Esophagus squamous epithelium (tissue), 5 donors: Measurements from ENCODE around the gene IQSEC1. TPM values are rescaled to one million over a fixed set of nuclear protein-coding genes. Genes with fewer than 3 reads are reported as not detected.

Source experiments
- DNase-seq: peaks from one replicate; lab custom pipeline; 2025; lab: John Stamatoyannopoulos, UW
- H3K27ac ChIP-seq, 4 donors: fragments of 200-600 bp; sonication (generic); one replicate each; pipeline ENCODE4 v1.5.1; 2016 to 2019; ENCODE audit warnings: mild to moderate bottlenecking in 1 of 4
- H3K27me3 ChIP-seq, 4 donors: fragments of 200-600 bp; sonication (generic); 1 replicate in 3 of 4; 2 replicates in 1 of 4; pipeline versions ENCODE4 v1.5.1 to v1.6.0; 2017 to 2021; ENCODE audit warnings: antibody characterized with exemption in 1 of 4
- H3K36me3 ChIP-seq, 3 donors: fragments of 200-600 bp; sonication (generic); one replicate each; pipeline ENCODE4 v1.5.1; 2016 to 2019
- H3K4me1 ChIP-seq, 3 donors: fragments of 200-600 bp; sonication (generic); one replicate each; pipeline ENCODE4 v1.5.1; 2017 to 2019
- H3K4me3 ChIP-seq, 4 donors: fragments of 200-600 bp; sonication (generic); 1 replicate in 3 of 4; 2 replicates in 1 of 4; pipeline ENCODE4 v1.5.1; 2016 to 2019; ENCODE audit warnings: mild to moderate bottlenecking in 2 of 4, moderate library complexity in 1 of 4
- H3K9me3 ChIP-seq, 3 donors: fragments of 200-600 bp; sonication (generic); one replicate each; pipeline ENCODE4 v1.5.1; 2016 to 2019
- CTCF ChIP-seq, 6 experiments: fragments of 450-650 bp in 4 of 6; fragments of 200-600 bp in 2 of 6; sonication (generic) in 2 of 6; IDR thresholded peaks; one replicate each; pipeline ENCODE4 v1.5.1; 2016 to 2019; ENCODE audit warnings: antibody characterized with exemption in 6 of 6, mild to moderate bottlenecking in 4 of 6, moderate library complexity in 4 of 6
- POLR2A ChIP-seq, 4 donors: fragments of 450-650 bp; IDR thresholded peaks; one replicate each; pipeline ENCODE4 v1.6.1; 2017; ENCODE audit warnings: antibody characterized with exemption in 4 of 4, mild to moderate bottlenecking in 4 of 4, moderate library complexity in 3 of 4
- WGBS, 2 donors: methylation state at CpG; one replicate each; pipeline ENCODE4 v1.1.5; 2018; 5-methylcytosine and 5-hydroxymethylcytosine counted together
- intact Hi-C: fragments of 100-400 bp; cut with DNase I; formaldehyde crosslinking; loops from one replicate; pipeline ENCODE4 v1.15.0; 2022
- total RNA-seq, 4 donors: library from RNA; depleted of rRNA; stranded (reverse); fragments of >200 nt; gene quantifications; one replicate each; pipeline ENCODE4 v1.1.0, GENCODE V29; 2016
- donor health status: DM: yes; HTN: yes; CAD: no.

The IQSEC1 gene
- total RNA-seq, 4 donors from 2014 or later: 7.3 to 27.1 (median 10.7) TPM

- 82% methylated on average over 11 of the region's 22 CpGs; no CpG with 5 or more reads in 1 of the 2 donors for WGBS, 2 donors
- H3K4me3 ChIP-seq: no peak overlapping the region
- TF ChIP-seq POLR2A (IDR thresholded peaks at IDR 0.05) (no peak), CTCF (IDR thresholded peaks at IDR 0.05) (no peak)
- intact Hi-C loops: no loop called here
- H3K9me3 ChIP-seq: no peaks in the 10 kb centered on the region
- no peaks in the 10 kb centered on the region for H3K27me3 ChIP-seq
- DNase-seq: no peak
- H3K36me3 ChIP-seq: peaks cover 8 to 76% (median 20%) of the 10 kb centered on the region in 3 donors
- H3K27ac ChIP-seq: no peak overlapping the region
- peaks cover 0 to 8% (median 0%) of the 10 kb centered on the region in 3 donors for H3K4me1 ChIP-seq
Observed at GRCh38 chr3:12900885-12901411, 172.3 kb downstream of the IQSEC1 start.

- Histone ChIP-seq H3K4me3 (no peak overlapping the region), H3K36me3 (peaks cover 6 to 59% (median 8%) of the 10 kb centered on the region in 3 donors), H3K27me3 (no peaks in the 10 kb centered on the region), H3K4me1 (peaks cover 0 to 14% (median 0%) of the 10 kb centered on the region in 3 donors), H3K27ac (no peak overlapping the region), H3K9me3 (no peaks in the 10 kb centered on the region)
- DNase-seq: no peak
- TF ChIP-seq POLR2A (IDR thresholded peaks at IDR 0.05): no peak
- no peak for TF ChIP-seq CTCF (IDR thresholded peaks at IDR 0.05)
- intact Hi-C loops: no loop called here
- WGBS, 2 donors: 88 to 94% methylated on average over 14 to 17 of the region's 40 CpGs
Observed at GRCh38 chr3:12898965-12899755, 174.1 kb downstream of the IQSEC1 start.

- Histone ChIP-seq H3K27me3 (no peaks in the 10 kb centered on the region), H3K27ac (no peak overlapping the region), H3K36me3 (peaks cover 6 to 51% (median 8%) of the 10 kb centered on the region in 3 donors), H3K4me3 (no peak overlapping the region), H3K4me1 (peaks cover 0 to 21% (median 0%) of the 10 kb centered on the region in 3 donors), H3K9me3 (no peaks in the 10 kb centered on the region)
- intact Hi-C loops: no loop called here
- WGBS, 2 donors: 83 to 84% methylated on average over 12 to 22 of the region's 22 CpGs
- no peak for DNase-seq
- TF ChIP-seq CTCF (IDR thresholded peaks at IDR 0.05): no peak
- no peak for TF ChIP-seq POLR2A (IDR thresholded peaks at IDR 0.05)
Observed at GRCh38 chr3:12898290-12898964, 174.8 kb downstream of the IQSEC1 start.

GRCh38 chr3:12897381-12898289 lies 175.6 kb downstream of the IQSEC1 start:
- 61 to 66% methylated on average over 12 of the region's 13 CpGs for WGBS, 2 donors
- no peak for DNase-seq
- no peaks in the 10 kb centered on the region for H3K27me3 ChIP-seq

More at GRCh38 chr3:12897381-12898289, 175.6 kb downstream of the IQSEC1 start:
- Histone ChIP-seq H3K4me3 (no peak overlapping the region), H3K27ac (no peak overlapping the region), H3K9me3 (no peaks in the 10 kb centered on the region), H3K36me3 (peaks cover 6 to 43% (median 8%) of the 10 kb centered on the region in 3 donors), H3K4me1 (peaks cover 0 to 26% (median 0%) of the 10 kb centered on the region in 3 donors)
- intact Hi-C loops: no loop called here
- TF ChIP-seq CTCF (IDR thresholded peaks at IDR 0.05) (no peak), POLR2A (IDR thresholded peaks at IDR 0.05) (no peak)
